Fibroblast of villous mesenchyme (primary cell): ENCODE results near the gene MCF2L2. TPM values are rescaled to one million over a fixed set of nuclear protein-coding genes. Genes with fewer than 3 reads are reported as not detected.
A peak's percentile ranks its signal among the peaks of the same experiment; 100 is the strongest.

Experiments
- DNase-seq: peaks from one replicate; pipeline ENCODE4 v3.0.0-alpha.2; 2010; ENCODE audit warnings: low read depth
- H3K4me3 ChIP-seq: 2 replicates; pipeline ENCODE4 v1.5.1; 2011; ENCODE audit warnings: low read depth, mild to moderate bottlenecking, low read length
- total RNA-seq: library from RNA; depleted of rRNA; stranded (reverse); fragments of >200 nt; gene quantifications from 2 replicates; pipeline ENCODE4 v1.2.3, GENCODE V29; 2012
- TF ChIP-seq, protein P1 (sequence below): IDR thresholded peaks from 2 replicates; pipeline ENCODE4 v1.5.1; 2012; ENCODE audit warnings: low read depth, mild to moderate bottlenecking, low read length; ENCODE audit not compliant: insufficient read depth

Gene MCF2L2
- total RNA-seq, 1 donor: 0.43 TPM

DNA sequence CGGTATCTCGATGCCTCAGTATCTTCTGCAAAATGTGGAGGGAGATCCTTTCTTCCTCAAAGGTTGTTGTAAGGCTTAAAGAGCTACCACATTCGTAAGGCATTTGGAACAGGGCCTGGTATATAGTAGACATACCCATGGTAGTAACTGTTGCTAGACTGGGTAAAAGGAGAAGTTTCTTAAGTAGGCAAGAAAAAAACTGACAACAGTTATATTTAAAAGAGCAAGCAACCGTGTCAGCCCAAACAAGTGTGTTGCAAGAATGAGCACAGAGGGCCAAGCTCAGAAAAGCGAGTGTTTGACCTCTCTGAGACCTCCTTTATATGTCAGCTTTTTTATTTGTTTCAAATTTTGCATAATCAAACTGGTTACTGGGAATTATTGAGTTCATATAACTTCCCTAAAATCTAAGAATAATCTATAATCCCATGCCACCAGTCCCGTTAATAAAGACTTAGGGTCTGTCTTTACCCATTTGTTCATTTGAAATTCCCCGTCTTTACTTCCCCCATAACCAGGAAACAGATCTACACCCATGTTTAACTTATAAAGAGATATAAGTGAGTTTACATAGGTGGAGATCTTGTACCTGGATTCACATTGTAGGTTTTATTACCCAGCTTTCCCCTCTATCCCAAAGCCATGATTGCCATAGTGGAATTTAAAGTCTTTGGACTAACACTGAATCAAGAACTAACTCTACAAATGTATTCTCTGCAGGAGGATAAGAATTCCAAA lies 168.1 kb downstream of the MCF2L2 start:
- TF ChIP-seq, protein P1, sequence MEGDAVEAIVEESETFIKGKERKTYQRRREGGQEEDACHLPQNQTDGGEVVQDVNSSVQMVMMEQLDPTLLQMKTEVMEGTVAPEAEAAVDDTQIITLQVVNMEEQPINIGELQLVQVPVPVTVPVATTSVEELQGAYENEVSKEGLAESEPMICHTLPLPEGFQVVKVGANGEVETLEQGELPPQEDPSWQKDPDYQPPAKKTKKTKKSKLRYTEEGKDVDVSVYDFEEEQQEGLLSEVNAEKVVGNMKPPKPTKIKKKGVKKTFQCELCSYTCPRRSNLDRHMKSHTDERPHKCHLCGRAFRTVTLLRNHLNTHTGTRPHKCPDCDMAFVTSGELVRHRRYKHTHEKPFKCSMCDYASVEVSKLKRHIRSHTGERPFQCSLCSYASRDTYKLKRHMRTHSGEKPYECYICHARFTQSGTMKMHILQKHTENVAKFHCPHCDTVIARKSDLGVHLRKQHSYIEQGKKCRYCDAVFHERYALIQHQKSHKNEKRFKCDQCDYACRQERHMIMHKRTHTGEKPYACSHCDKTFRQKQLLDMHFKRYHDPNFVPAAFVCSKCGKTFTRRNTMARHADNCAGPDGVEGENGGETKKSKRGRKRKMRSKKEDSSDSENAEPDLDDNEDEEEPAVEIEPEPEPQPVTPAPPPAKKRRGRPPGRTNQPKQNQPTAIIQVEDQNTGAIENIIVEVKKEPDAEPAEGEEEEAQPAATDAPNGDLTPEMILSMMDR: no peak
- H3K4me3 ChIP-seq: no peak overlapping the region
- DNase-seq: peak; percentile 42

DNA sequence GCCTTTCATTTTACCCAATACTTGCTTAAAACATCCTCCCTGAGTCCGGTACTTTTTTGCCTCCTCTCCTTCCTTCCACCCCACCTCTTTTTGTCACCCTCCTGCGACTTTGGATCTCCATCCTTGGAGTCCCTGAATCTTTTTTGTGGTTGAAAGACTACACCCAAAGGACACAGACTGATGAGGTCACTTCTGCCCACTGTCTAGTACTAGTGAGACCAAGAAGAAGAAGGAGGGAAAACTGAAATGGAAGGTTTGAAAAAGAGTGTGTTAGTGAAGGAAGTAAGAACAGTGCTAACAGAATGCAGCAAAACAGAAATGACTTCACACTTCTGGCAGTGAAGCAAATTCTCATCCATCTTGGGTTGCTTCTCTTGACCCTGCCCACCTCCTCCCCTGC lies 168.8 kb downstream of the MCF2L2 start:
- TF ChIP-seq, protein P1: no peak
- DNase-seq: no peak
- no peak overlapping the region for H3K4me3 ChIP-seq

DNA sequence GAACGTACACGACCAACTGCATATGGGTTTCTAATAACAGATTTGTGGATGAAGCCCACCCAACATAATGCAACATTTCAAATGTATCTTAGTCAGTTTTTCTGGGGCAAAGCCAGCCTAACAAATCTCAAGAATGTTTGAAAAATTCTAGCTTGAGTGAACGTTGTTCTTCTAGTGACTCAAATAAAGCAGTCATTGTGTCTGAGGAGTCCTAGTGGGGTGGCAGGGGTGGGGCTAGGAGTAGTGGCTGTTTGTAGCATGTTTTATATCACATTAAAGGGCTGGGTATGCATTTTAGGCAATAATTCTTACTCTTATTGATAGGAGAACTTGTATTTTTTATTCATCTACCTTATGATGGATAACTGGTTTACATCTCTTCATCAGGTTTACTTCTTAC lies 169.3 kb downstream of the MCF2L2 start:
- no peak for DNase-seq
- H3K4me3 ChIP-seq: no peak overlapping the region
- TF ChIP-seq, protein P1: no peak

DNA sequence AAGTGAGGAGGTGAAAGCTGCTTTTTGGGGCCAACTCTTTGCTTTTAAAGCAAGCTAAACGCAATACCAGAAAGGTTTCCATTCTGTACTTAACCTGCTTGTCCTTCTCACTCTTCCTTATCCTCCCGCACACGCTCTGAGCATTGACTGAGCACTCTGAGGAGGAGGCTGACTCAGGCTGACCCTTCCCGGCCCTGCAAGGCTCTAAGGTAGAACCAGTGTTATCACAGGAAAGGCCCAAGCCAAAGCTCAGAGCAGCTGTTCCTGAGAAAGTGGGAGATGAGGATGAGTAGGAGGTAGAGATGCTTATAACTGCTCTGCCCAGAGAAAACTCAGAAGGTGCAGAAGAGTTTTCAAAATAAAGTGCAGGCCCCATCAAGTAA lies 173.1 kb downstream of the MCF2L2 start:
- TF ChIP-seq, protein P1: no peak
- DNase-seq: peak; percentile 28
- peak overlapping the region; percentile 79 for H3K4me3 ChIP-seq

DNA sequence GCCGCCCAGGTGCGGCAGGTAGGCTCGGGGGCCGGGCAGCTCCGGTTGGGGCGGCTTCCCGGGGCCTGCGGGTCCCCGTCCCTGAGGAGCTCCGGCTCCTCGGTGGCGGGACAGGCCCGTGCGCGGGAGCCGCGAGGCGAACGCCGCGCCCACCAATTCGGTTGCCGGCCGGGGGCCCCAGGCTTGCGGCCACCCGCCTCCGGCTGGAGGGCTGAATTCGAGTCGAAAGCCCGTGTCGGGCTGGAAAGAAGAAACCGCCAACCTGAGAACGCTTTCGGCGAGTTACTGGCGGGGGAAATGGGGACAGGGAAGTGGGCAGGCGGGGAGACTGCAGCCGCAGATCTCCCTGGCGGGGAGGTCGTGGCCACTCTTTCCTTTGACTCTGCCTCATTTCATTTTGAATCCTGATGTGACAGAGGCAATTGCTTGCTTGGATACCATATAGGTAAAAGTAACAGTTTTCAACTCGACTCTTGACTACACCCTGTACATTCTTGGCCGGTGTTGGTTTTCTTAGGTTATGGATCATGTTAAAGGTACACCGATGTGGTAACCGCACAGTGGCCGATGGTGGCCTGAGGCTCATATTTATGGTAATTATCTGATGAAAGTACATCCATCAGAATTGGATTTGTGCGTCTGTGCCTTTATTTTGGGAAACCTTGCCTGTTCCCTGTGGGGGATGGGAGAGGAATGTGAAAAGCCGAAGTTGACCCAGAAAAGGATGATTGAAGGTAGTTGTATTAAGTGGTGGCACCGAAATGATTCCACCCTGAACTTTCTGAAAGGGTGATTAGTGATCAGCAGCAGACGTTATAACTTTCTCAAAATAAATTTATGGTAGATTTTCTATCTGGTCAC lies 173.7 kb downstream of the MCF2L2 start:
- DNase-seq: peak; percentile 21
- H3K4me3 ChIP-seq: peak overlapping the region; percentile 79
- TF ChIP-seq, protein P1: no peak

DNA sequence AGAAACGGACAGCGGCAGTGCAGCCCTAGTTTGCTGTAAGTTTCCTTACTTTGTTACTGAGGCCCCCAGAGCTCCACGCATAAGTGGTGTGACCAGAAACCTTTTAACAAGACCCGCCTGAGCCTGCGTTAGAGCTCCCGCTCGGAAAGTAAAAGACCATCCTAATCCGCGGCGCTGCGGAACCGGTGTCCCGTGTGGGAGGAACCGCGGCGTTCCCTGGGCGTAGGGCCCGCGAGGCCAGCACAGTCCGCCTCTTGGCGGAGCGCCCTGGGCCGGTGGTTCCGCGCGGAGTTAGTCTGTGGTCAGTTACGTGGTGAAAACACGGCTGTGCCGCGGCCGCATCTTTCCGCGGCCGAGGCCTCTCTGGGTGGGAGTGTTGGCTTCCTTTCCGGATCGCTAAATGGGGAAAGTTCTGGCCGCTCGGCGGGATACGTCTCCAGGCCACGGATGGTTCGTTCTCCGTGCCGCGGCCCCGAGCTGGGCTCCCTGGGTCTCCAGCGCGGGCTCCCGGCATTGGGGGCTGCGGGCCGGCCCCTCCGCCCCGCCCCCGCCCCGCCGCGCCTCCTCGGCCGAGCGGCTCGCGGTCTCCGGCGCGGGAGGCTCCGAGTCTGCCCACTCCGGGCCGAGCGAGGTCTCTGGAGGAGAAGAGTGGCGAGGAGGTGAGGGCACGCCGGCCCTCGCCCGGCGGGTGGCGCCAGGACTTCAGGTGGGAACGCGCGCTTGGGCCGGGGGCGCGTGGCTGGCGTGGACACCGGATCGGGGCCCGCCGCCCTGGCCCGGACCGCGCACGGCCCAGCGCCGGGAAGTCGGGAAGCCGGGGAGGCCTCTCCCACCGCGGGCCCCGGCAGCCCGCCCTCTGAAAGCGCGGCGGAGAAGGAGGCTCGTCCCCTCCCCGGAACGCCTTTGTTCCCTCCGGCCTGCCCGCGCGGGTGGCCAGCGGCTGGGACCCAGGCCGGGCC lies 174.6 kb downstream of the MCF2L2 start:
- DNase-seq: peak; percentile 74
- TF ChIP-seq, protein P1: peak; percentile 6
- H3K4me3 ChIP-seq: peak overlapping the region; percentile 79
